Transverse colon (tissue), 4 donors: Measurements from ENCODE around the gene DPP9.
A peak's percentile ranks its signal among the peaks of the same experiment; 100 is the strongest.

Experiments
- CTCF ChIP-seq, 5 experiments: fragments of 200-600 bp in 3 of 5; fragments of 450-650 bp in 2 of 5; sonication (generic) in 3 of 5; IDR thresholded peaks; 1 replicate in 2 of 5; 2 replicates in 3 of 5; pipeline ENCODE4 v1.5.1; 2016 to 2017; ENCODE audit warnings: antibody characterized with exemption in 5 of 5, inconsistent platforms in 3 of 5, mild to moderate bottlenecking in 2 of 5, moderate library complexity in 1 of 5
- EP300 ChIP-seq: sonication (generic); formaldehyde crosslinking; IDR thresholded peaks from one replicate; pipeline ENCODE4 v1.6.1; 2017; ENCODE audit warnings: antibody characterized with exemption, low read depth
- POLR2A ChIP-seq: fragments of 450-650 bp; IDR thresholded peaks from one replicate; pipeline ENCODE4 v1.6.1; 2016; ENCODE audit warnings: antibody characterized with exemption, mild to moderate bottlenecking, moderate library complexity
- POLR2AphosphoS5 ChIP-seq, 3 donors: sonication (generic); formaldehyde crosslinking; IDR thresholded peaks; one replicate each; pipeline ENCODE4 v1.6.1; 2016; ENCODE audit warnings: antibody characterized with exemption in 3 of 3

- TF ChIP-seq EP300 (no peak), POLR2AphosphoS5 (IDR thresholded peaks at IDR 0.05) (peak in 2 of 3 donors; percentile 22 to 41), CTCF (IDR thresholded peaks at IDR 0.05) (no peak), POLR2A (no peak)
Observed at GRCh38 chr19:4647676-4648644, 75.7 kb downstream of the DPP9 start.
